Uterus (tissue), 4 donors: ENCODE measurements around the gene DYNC2H1. TPM values are rescaled to one million over a fixed set of nuclear protein-coding genes. Genes with fewer than 3 reads are reported as not detected.

Experiments used
- DNase-seq, 2 donors: peaks; one replicate each; pipeline ENCODE4 v3.0.0-alpha.2; 2019 to 2020
- H3K27ac ChIP-seq, 2 donors: fragments of 200-600 bp; sonication (generic); 1 replicate in 1 of 2; 2 replicates in 1 of 2; pipeline ENCODE4 v1.5.1; 2016 to 2018
- H3K27me3 ChIP-seq, 2 donors: fragments of 200-600 bp; sonication (generic); one replicate each; pipeline ENCODE4 v1.5.1; 2018 to 2019; ENCODE audit warnings: control low read depth in 1 of 2
- H3K36me3 ChIP-seq, 2 donors: fragments of 200-600 bp; sonication (generic); one replicate each; pipeline ENCODE4 v1.5.1; 2019; ENCODE audit warnings: control low read depth in 1 of 2
- H3K4me1 ChIP-seq, 2 donors: fragments of 200-600 bp; sonication (generic); one replicate each; pipeline ENCODE4 v1.5.1; 2018 to 2019; ENCODE audit warnings: control low read depth in 1 of 2
- H3K4me3 ChIP-seq, 2 donors: fragments of 200-600 bp; sonication (generic); 1 replicate in 1 of 2; 2 replicates in 1 of 2; pipeline ENCODE4 v1.5.1; 2018 to 2019; ENCODE audit warnings: mild to moderate bottlenecking in 1 of 2
- H3K9me3 ChIP-seq, 2 donors: fragments of 200-600 bp; sonication (generic); one replicate each; pipeline ENCODE4 v1.5.1; 2019; ENCODE audit warnings: control low read depth in 1 of 2
- POLR2A ChIP-seq, 2 donors: fragments of 450-650 bp; IDR thresholded peaks; one replicate each; pipeline ENCODE4 v1.6.1; 2016; ENCODE audit warnings: antibody characterized with exemption in 2 of 2, mild to moderate bottlenecking in 1 of 2, moderate library complexity in 1 of 2
- intact Hi-C: fragments of 100-400 bp; cut with DNase I; formaldehyde crosslinking; loops from one replicate; pipeline ENCODE4 v1.15.1; 2023; ENCODE audit warnings: low total_unique reads
- total RNA-seq, 4 donors: library from RNA; depleted of rRNA in 3 of 4; stranded (reverse); fragments of >200 nt in 3 of 4; gene quantifications; one replicate each; pipeline versions ENCODE4 v1.1.0 to v1.2.4, GENCODE V29; 2014 to 2023
- TF ChIP-seq, protein P1 (sequence below), 4 experiments: fragments of 200-600 bp in 2 of 4; fragments of 450-650 bp in 2 of 4; sonication (generic) in 2 of 4; IDR thresholded peaks; one replicate each; pipeline ENCODE4 v1.5.1; 2016 to 2019; ENCODE audit warnings: antibody characterized with exemption in 4 of 4, mild to moderate bottlenecking in 2 of 4, moderate library complexity in 1 of 4
- donor health status: DM: yes; HTN: yes; CAD: no.

The DYNC2H1 gene
- total RNA-seq, 4 donors from 2014 or later, result 24.8 to 96.1 (median 53.5) TPM

DNA sequence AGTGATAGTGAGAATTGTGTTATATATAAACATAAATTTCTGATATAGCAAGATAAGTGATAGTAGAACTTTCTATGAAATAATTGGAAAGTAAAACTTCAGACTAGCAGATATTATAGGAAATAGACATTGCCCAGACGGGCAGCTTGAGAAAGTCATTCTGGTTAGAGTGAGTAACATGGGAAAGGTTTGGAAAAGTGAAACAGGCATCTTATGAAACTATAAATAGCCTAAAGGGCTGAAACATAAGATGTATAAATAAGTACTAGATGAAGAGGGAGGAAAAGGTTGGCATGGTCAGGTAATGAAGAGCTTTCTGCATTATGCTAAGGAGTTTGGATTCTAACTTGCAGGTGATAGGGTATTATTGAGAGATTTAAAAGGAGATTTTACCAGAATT is 101.3 kb downstream of the DYNC2H1 start:
- intact Hi-C loops, result no loop called here
- H3K27ac ChIP-seq, result no peak overlapping the region

DNA sequence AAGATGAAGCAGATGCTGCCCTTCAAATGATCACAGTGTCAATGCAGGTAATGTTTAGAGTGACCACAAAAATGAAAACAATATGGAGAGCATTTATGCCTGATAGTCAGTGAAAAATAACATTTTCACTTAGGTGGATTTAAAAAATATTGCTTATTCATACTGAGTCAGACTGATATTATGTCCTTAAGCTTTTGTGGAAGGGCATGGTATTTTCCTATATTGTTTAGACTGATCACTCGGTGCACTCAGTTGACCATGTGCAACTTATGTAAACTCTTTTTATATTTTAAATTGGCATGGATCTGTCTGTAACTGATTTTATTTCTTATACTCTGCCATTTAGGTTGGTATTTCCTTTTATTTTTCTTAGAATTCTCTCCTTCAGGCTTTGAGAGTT is 106.6 kb downstream of the DYNC2H1 start:
- DNase-seq, result no peak
- Histone ChIP-seq H3K27ac (no peak overlapping the region), H3K36me3 (no peaks in the 10 kb centered on the region), H3K4me1 (no peaks in the 10 kb centered on the region), H3K9me3 (no peaks in the 10 kb centered on the region), H3K4me3 (no peak overlapping the region), H3K27me3 (no peaks in the 10 kb centered on the region)
- intact Hi-C loops, result no loop called here
- TF ChIP-seq POLR2A (IDR thresholded peaks at IDR 0.05), result no peak
- TF ChIP-seq, protein P1, sequence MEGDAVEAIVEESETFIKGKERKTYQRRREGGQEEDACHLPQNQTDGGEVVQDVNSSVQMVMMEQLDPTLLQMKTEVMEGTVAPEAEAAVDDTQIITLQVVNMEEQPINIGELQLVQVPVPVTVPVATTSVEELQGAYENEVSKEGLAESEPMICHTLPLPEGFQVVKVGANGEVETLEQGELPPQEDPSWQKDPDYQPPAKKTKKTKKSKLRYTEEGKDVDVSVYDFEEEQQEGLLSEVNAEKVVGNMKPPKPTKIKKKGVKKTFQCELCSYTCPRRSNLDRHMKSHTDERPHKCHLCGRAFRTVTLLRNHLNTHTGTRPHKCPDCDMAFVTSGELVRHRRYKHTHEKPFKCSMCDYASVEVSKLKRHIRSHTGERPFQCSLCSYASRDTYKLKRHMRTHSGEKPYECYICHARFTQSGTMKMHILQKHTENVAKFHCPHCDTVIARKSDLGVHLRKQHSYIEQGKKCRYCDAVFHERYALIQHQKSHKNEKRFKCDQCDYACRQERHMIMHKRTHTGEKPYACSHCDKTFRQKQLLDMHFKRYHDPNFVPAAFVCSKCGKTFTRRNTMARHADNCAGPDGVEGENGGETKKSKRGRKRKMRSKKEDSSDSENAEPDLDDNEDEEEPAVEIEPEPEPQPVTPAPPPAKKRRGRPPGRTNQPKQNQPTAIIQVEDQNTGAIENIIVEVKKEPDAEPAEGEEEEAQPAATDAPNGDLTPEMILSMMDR (IDR thresholded peaks at IDR 0.05), result no peak

More for the DNA sequence above, 101.3 kb downstream of the DYNC2H1 start:
- TF ChIP-seq POLR2A (IDR thresholded peaks at IDR 0.05), result no peak
- TF ChIP-seq, protein P1 (IDR thresholded peaks at IDR 0.05), result no peak
- no peak overlapping the region for H3K4me3 ChIP-seq
- H3K9me3 ChIP-seq, result no peaks in the 10 kb centered on the region
- no peak for DNase-seq
- no peaks in the 10 kb centered on the region for H3K4me1 ChIP-seq
- no peaks in the 10 kb centered on the region for H3K27me3 ChIP-seq
- H3K36me3 ChIP-seq, result peaks cover 0 to 3% of the 10 kb centered on the region in 2 donors

DNA sequence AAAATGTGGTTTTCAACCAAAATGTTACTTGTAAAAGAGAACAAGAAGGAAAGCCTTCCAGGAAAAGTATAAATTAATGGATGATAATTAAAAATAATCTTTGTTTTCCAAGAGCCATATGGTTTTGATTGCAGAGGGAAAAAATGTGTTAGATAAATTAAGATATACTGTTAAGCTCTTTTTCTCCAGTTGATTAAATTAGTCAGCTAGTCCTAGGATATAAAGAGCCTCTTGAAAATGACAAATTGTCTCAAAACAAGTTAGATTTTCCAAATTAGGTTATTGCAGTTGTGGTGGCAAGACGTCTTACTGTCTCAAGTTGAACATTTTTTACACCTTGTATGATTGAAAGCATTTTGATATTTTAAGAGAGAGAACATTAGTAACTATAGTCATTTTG is 110.9 kb downstream of the DYNC2H1 start:
- no peak overlapping the region for H3K4me3 ChIP-seq
- intact Hi-C loops, result no loop called here
- no peaks in the 10 kb centered on the region for H3K4me1 ChIP-seq
- no peak for DNase-seq
- TF ChIP-seq, protein P1 (IDR thresholded peaks at IDR 0.05), result no peak
- TF ChIP-seq POLR2A (IDR thresholded peaks at IDR 0.05), result no peak
- H3K9me3 ChIP-seq, result no peaks in the 10 kb centered on the region
- H3K36me3 ChIP-seq, result no peaks in the 10 kb centered on the region
- H3K27me3 ChIP-seq, result no peaks in the 10 kb centered on the region
- H3K27ac ChIP-seq, result no peak overlapping the region

DNA sequence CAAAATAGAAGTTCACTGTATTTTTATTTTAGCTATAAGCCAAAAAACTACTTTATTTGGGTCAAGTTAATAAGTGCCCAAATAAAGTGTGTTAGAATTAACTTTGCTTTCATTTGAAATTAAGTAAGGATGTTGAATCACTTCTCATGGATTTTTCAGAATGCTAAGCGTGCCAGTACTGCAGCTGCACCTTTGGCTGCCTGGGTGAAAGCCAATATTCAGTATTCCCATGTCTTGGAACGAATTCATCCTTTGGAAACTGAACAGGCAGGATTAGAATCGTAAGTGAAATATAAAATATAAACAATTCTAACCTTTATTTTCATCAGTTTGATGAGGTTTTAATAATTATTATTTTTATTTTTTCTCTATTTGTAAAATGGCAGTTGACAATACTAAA is 113.6 kb downstream of the DYNC2H1 start:
- TF ChIP-seq, protein P1 (IDR thresholded peaks at IDR 0.05), result no peak
- no peak for TF ChIP-seq POLR2A (IDR thresholded peaks at IDR 0.05)
- Histone ChIP-seq H3K9me3 (no peaks in the 10 kb centered on the region), H3K4me1 (no peaks in the 10 kb centered on the region), H3K36me3 (no peaks in the 10 kb centered on the region), H3K27me3 (no peaks in the 10 kb centered on the region), H3K4me3 (no peak overlapping the region), H3K27ac (no peak overlapping the region)
- no peak for DNase-seq
- intact Hi-C loops, result no loop called here

DNA sequence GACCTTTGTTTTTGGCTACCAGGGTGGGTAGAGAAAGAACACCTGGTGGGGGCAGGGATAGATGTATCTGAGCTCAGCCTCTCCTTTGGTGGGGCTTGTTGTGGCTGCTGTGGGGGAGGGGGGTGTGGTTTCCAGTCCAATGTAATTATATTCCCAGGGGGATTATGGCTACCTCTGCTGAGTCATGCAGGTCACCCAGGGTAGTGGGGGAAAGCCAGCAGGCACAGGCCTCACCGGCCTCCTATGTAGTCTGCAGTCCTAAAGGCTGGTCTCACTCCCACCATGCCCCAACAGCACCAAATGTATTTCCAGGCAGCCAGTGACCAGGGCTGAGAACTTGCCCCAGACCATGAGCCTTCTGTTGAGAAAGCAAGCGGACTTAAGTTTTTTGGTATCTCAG is 119.6 kb downstream of the DYNC2H1 start:
- Histone ChIP-seq H3K9me3 (no peaks in the 10 kb centered on the region), H3K36me3 (no peaks in the 10 kb centered on the region), H3K4me1 (no peaks in the 10 kb centered on the region), H3K27ac (no peak overlapping the region), H3K27me3 (no peaks in the 10 kb centered on the region), H3K4me3 (no peak overlapping the region)
- TF ChIP-seq POLR2A (IDR thresholded peaks at IDR 0.05), result no peak
- TF ChIP-seq, protein P1 (IDR thresholded peaks at IDR 0.05), result no peak
- intact Hi-C loops, result no loop called here
- no peak for DNase-seq
